ENCODE results near the gene HSPA1A.

HSPA1A gene

DNA sequence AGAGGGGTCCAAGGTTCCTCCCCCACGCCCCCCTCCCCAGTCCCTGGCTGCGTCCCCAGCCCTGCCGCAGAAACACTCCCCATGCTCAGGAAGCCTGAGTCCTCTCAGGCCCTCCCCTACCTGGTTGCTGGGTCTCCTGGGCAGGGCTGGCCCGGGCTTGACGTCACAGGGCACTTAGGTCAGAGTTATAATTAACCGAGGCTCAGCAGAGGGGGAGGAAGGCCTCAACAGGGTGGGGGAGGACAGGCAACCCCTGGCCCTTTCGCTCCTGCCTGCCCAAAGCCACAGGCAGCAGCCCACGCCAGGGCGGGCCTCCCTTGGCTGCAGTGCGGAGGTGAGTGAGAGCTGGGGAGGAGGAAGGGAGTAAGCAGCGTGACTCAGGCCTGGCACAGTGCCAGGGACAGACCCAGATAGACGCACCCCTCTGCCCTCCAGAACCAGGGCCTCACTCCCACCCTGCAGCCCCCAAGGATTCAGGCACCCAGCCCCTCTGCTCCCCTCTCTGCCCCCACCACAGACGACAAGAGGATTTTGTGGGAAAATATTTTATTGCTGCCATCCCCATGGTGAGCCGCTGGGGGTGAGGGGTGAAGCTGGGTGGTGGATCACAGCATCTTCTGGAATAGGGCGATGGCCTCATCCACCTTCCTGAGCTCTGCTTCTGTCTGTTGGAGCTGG, 38.2 kb upstream of the HSPA1A start, which contains the start of gene VWA7:
VWA7 (minus strand) TSS at position 340 of the 678 bp plus-strand sequence. CDS start 549 bp downstream, outside the sequence.
- Histone ChIP-seq H2BK15ac (ENCODE audit: low read length) (peak within 1 kb of the TSS; percentile 86), H3K27me3 (ENCODE audit: control insufficient read depth in 3 of 3, insufficient read depth in 3 of 3, low read depth in 1 of 3, low read length in 3 of 3) (no peaks in the 10 kb centered on the region), H2BK5ac (ENCODE audit: low read length) (peak within 1 kb of the TSS; percentile 53), H4K91ac (ENCODE audit: low read depth, low read length, poor library complexity) (no peak within 1 kb of the TSS), H3K4me2 (ENCODE audit: insufficient read depth, low read length, poor library complexity, severe bottlenecking) (peak within 1 kb of the TSS; percentile 11), H3K4ac (ENCODE audit: low read length) (no peak within 1 kb of the TSS), H3K36me3 (replicated peaks in 1 of 2; ENCODE audit: control insufficient read depth in 2 of 2, insufficient read depth in 2 of 2, low read length in 2 of 2) (peaks cover 34 to 47% of the 10 kb centered on the region in 2 donors), H3K4me3 (ENCODE audit: low read length in 2 of 2) (no peak within 1 kb of the TSS), H3K9me3 (replicated peaks in 1 of 2; ENCODE audit: control insufficient read depth in 2 of 2, insufficient read depth in 1 of 2, low read depth in 1 of 2, low read length in 2 of 2) (no peaks in the 10 kb centered on the region), H3K79me1 (ENCODE audit: low read depth, low read length) (peaks cover 2% of the 10 kb centered on the region), H4K8ac (ENCODE audit: low read depth, low read length) (no peak within 1 kb of the TSS), H2AK5ac (ENCODE audit: low read depth, low read length) (peak within 1 kb of the TSS; percentile 81), H3K18ac (ENCODE audit: low read length) (peak within 1 kb of the TSS; percentile 80), H2BK12ac (ENCODE audit: low read length) (no peak within 1 kb of the TSS), H3K14ac (ENCODE audit: low read length) (peak within 1 kb of the TSS; percentile 82), H2BK120ac (ENCODE audit: low read depth, low read length) (no peak within 1 kb of the TSS), H3K27ac (replicated peaks; ENCODE audit: low read length) (no peak within 1 kb of the TSS), H3K9ac (ENCODE audit: low read depth, low read length, poor library complexity) (peak within 1 kb of the TSS; percentile 84), H3K4me1 (ENCODE audit: control insufficient read depth in 2 of 2, insufficient read depth in 1 of 2, low read depth in 1 of 2, low read length in 2 of 2) (peaks cover 4 to 8% of the 10 kb centered on the region in 2 donors), H3K23ac (ENCODE audit: low read depth, low read length, poor library complexity) (peak within 1 kb of the TSS; percentile 93), H2AFZ (ENCODE audit: low read length) (no peak within 1 kb of the TSS)
- DNase-seq (ENCODE audit: low spot score) = no peak
- no CpG with 5 or more reads among the region's 15 CpGs for WGBS, 2 donors (ENCODE audit: extremely low coverage in 2 of 2, insufficient read length in 2 of 2, insufficient replicate concordance in 1 of 2)

DNA sequence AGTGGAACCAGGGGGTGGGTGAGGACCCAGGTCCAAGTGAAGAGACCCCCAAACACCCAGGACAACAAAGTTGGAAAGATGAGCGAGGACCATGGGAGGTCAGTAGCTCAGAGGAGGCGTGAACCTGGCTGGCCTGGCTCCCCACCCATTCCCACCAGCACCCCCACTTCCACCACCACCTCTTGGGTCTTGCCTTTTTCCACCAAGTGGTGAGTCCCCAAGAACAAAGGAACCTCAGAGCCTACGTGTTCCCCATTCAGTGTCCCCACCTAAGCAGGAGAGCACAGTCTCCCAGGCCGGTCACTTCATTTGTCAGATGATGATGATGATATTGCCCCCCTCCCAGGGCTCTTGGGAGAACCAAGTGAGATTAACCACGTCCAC, 37.7 kb upstream of the HSPA1A start:
- H3K79me1 ChIP-seq (ENCODE audit: low read depth, low read length) = peaks cover 2% of the 10 kb centered on the region
- H3K23ac ChIP-seq (ENCODE audit: low read depth, low read length, poor library complexity) = peak overlapping the region; percentile 93
- no peak overlapping the region for H3K4me2 ChIP-seq (ENCODE audit: insufficient read depth, low read length, poor library complexity, severe bottlenecking)
- no peak overlapping the region for H3K4me3 ChIP-seq (ENCODE audit: low read length in 2 of 2)
- H2BK120ac ChIP-seq (ENCODE audit: low read depth, low read length) = no peak overlapping the region
- no peak overlapping the region for H2AK5ac ChIP-seq (ENCODE audit: low read depth, low read length)
- H2BK15ac ChIP-seq (ENCODE audit: low read length) = no peak overlapping the region
- whole genome bisulfite sequencing, 2 donors (ENCODE audit: extremely low coverage in 2 of 2, insufficient read length in 2 of 2, insufficient replicate concordance in 1 of 2) = no CpG with 5 or more reads among the region's 5 CpGs
- H3K9me3 ChIP-seq (replicated peaks in 1 of 2; ENCODE audit: control insufficient read depth in 2 of 2, insufficient read depth in 1 of 2, low read depth in 1 of 2, low read length in 2 of 2) = no peaks in the 10 kb centered on the region
- no peak overlapping the region for H4K91ac ChIP-seq (ENCODE audit: low read depth, low read length, poor library complexity)
- no peak overlapping the region for H3K14ac ChIP-seq (ENCODE audit: low read length)
- H2BK5ac ChIP-seq (ENCODE audit: low read length) = no peak overlapping the region
- H3K27me3 ChIP-seq (ENCODE audit: control insufficient read depth in 3 of 3, insufficient read depth in 3 of 3, low read depth in 1 of 3, low read length in 3 of 3) = no peaks in the 10 kb centered on the region
- peaks cover 38 to 53% of the 10 kb centered on the region in 2 donors for H3K36me3 ChIP-seq (replicated peaks in 1 of 2; ENCODE audit: control insufficient read depth in 2 of 2, insufficient read depth in 2 of 2, low read length in 2 of 2)
- no peak overlapping the region for H3K4ac ChIP-seq (ENCODE audit: low read length)
- no peak overlapping the region for H3K9ac ChIP-seq (ENCODE audit: low read depth, low read length, poor library complexity)
- H2BK12ac ChIP-seq (ENCODE audit: low read length) = no peak overlapping the region
- H3K18ac ChIP-seq (ENCODE audit: low read length) = no peak overlapping the region
- H2AFZ ChIP-seq (ENCODE audit: low read length) = no peak overlapping the region
- H3K4me1 ChIP-seq (ENCODE audit: control insufficient read depth in 2 of 2, insufficient read depth in 1 of 2, low read depth in 1 of 2, low read length in 2 of 2) = peaks cover 4 to 8% of the 10 kb centered on the region in 2 donors
- H4K8ac ChIP-seq (ENCODE audit: low read depth, low read length) = no peak overlapping the region
- DNase-seq (ENCODE audit: low spot score) = no peak
- no peak overlapping the region for H3K27ac ChIP-seq (replicated peaks; ENCODE audit: low read length)

DNA sequence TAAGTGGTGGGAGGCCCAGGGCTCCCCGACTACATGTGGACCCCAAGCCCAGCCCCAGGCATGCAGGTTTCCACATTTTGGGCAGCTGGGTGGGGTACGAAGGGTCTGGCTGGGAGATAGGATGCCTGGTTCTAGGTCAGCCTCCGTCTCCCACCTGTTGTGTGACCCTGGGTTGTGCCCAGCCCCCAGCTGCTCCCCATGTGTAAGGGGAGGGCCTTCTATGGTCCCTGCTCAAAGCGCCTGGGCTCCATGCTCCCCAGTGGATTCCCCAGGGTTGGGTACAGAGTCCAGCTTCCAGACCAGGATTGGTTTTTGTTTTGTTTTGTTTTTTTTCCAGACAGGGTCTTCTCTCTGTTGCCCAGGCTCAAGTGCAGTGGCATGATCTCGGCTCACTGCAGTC, 37.1 kb upstream of the HSPA1A start:
- Histone ChIP-seq H3K79me1 (ENCODE audit: low read depth, low read length) (peaks cover 2% of the 10 kb centered on the region), H3K14ac (ENCODE audit: low read length) (no peak overlapping the region), H3K18ac (ENCODE audit: low read length) (no peak overlapping the region), H2BK15ac (ENCODE audit: low read length) (no peak overlapping the region), H3K36me3 (replicated peaks in 1 of 2; ENCODE audit: control insufficient read depth in 2 of 2, insufficient read depth in 2 of 2, low read length in 2 of 2) (peaks cover 42 to 58% of the 10 kb centered on the region in 2 donors), H3K9me3 (replicated peaks in 1 of 2; ENCODE audit: control insufficient read depth in 2 of 2, insufficient read depth in 1 of 2, low read depth in 1 of 2, low read length in 2 of 2) (no peaks in the 10 kb centered on the region), H2BK5ac (ENCODE audit: low read length) (peak overlapping the region; percentile 5), H3K4me1 (ENCODE audit: control insufficient read depth in 2 of 2, insufficient read depth in 1 of 2, low read depth in 1 of 2, low read length in 2 of 2) (peaks cover 4 to 8% of the 10 kb centered on the region in 2 donors), H3K27me3 (ENCODE audit: control insufficient read depth in 3 of 3, insufficient read depth in 3 of 3, low read depth in 1 of 3, low read length in 3 of 3) (no peaks in the 10 kb centered on the region), H2AK5ac (ENCODE audit: low read depth, low read length) (no peak overlapping the region), H3K23ac (ENCODE audit: low read depth, low read length, poor library complexity) (no peak overlapping the region), H2BK12ac (ENCODE audit: low read length) (no peak overlapping the region), H3K4ac (ENCODE audit: low read length) (no peak overlapping the region), H2BK120ac (ENCODE audit: low read depth, low read length) (no peak overlapping the region), H4K8ac (ENCODE audit: low read depth, low read length) (no peak overlapping the region), H3K4me3 (ENCODE audit: low read length in 2 of 2) (no peak overlapping the region), H3K27ac (replicated peaks; ENCODE audit: low read length) (no peak overlapping the region), H3K9ac (ENCODE audit: low read depth, low read length, poor library complexity) (no peak overlapping the region), H4K91ac (ENCODE audit: low read depth, low read length, poor library complexity) (no peak overlapping the region), H3K4me2 (ENCODE audit: insufficient read depth, low read length, poor library complexity, severe bottlenecking) (no peak overlapping the region), H2AFZ (ENCODE audit: low read length) (no peak overlapping the region)
- DNase-seq (ENCODE audit: low spot score) = no peak
- no CpG with 5 or more reads among the region's 5 CpGs for WGBS, 2 donors (ENCODE audit: extremely low coverage in 2 of 2, insufficient read length in 2 of 2, insufficient replicate concordance in 1 of 2)

DNA sequence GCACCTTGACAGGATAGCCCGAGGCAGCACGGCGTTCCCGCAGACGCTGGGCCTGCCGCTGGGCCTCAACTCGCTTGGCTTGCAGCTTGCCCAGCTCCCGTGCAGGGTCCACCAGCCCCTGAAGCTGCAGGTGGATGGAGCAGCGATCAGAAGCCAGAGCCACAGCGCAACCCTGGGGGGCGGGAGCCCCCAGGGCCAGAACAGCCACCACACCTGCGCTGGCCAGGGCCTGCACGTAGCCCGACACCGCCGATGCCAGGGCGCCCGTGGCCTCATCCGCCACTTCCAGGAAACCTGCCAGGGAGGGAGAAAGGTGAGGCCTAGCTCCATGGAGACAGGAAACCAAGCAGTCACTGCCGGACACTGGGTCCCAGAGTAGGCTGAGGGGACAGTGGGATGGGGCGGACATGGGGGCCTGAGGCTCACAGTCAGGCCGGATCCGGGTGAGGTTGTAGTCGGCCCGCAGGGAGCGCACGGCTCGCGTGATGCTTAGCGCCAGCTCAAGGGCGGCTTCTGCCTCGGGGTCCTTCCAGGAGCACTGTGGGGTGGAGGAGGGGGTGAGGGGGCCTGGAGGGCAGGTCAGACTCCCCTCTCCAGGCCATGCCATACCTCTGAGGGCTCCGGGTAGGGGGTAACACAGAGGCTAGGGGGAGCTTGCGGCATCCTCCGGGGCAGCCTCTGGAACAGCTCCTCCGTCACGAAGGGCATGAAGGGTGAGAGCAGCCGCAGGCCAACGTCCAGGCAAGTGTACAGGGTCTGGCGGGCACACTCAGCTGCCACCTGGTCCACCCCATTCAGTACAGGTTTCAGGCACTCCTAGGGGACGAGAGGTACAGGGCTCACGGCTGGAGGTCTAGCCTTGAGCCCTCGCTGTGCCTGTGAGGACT, 36.1 kb upstream of the HSPA1A start:
- Histone ChIP-seq H4K91ac (ENCODE audit: low read depth, low read length, poor library complexity) (no peak overlapping the region), H3K27ac (replicated peaks; ENCODE audit: low read length) (no peak overlapping the region), H4K8ac (ENCODE audit: low read depth, low read length) (no peak overlapping the region), H3K79me1 (ENCODE audit: low read depth, low read length) (peaks cover 2% of the 10 kb centered on the region), H2BK120ac (ENCODE audit: low read depth, low read length) (no peak overlapping the region), H2AFZ (ENCODE audit: low read length) (no peak overlapping the region), H3K9me3 (replicated peaks in 1 of 2; ENCODE audit: control insufficient read depth in 2 of 2, insufficient read depth in 1 of 2, low read depth in 1 of 2, low read length in 2 of 2) (no peaks in the 10 kb centered on the region), H3K14ac (ENCODE audit: low read length) (no peak overlapping the region), H3K4ac (ENCODE audit: low read length) (no peak overlapping the region), H2BK12ac (ENCODE audit: low read length) (no peak overlapping the region), H3K27me3 (ENCODE audit: control insufficient read depth in 3 of 3, insufficient read depth in 3 of 3, low read depth in 1 of 3, low read length in 3 of 3) (no peaks in the 10 kb centered on the region), H3K4me3 (ENCODE audit: low read length in 2 of 2) (no peak overlapping the region), H2BK15ac (ENCODE audit: low read length) (no peak overlapping the region), H3K36me3 (replicated peaks in 1 of 2; ENCODE audit: control insufficient read depth in 2 of 2, insufficient read depth in 2 of 2, low read length in 2 of 2) (peaks cover 46 to 68% of the 10 kb centered on the region in 2 donors), H3K18ac (ENCODE audit: low read length) (no peak overlapping the region), H3K9ac (ENCODE audit: low read depth, low read length, poor library complexity) (no peak overlapping the region), H3K4me2 (ENCODE audit: insufficient read depth, low read length, poor library complexity, severe bottlenecking) (no peak overlapping the region), H3K23ac (ENCODE audit: low read depth, low read length, poor library complexity) (peak overlapping the region; percentile 43), H2AK5ac (ENCODE audit: low read depth, low read length) (no peak overlapping the region), H2BK5ac (ENCODE audit: low read length) (no peak overlapping the region), H3K4me1 (ENCODE audit: control insufficient read depth in 2 of 2, insufficient read depth in 1 of 2, low read depth in 1 of 2, low read length in 2 of 2) (peaks cover 4 to 8% of the 10 kb centered on the region in 2 donors)
- no CpG with 5 or more reads among the region's 43 CpGs for WGBS, 2 donors (ENCODE audit: extremely low coverage in 2 of 2, insufficient read length in 2 of 2, insufficient replicate concordance in 1 of 2)
- DNase-seq (ENCODE audit: low spot score) = no peak

Measured in neuronal stem cell (in vitro differentiated cells).